IMR-90 (cell line): ENCODE data around the gene MRPS18A. TPM values are rescaled to one million over a fixed set of nuclear protein-coding genes. Genes with fewer than 3 reads are reported as not detected.

Experiments
- ATAC-seq: fragments of 200-7000 bp; cut with Tn5 transposase; 2 replicates; pipeline ENCODE4 v1.9.1; 2020; ENCODE audit warnings: low read depth, mild to moderate bottlenecking, moderate library complexity
- BruUV-seq: library from RNA; stranded (reverse); fragments of 400-500 nt; replicated peaks from 2 replicates; lab custom pipeline; 2021; lab: Mats Ljungman, UMichigan
- CTCF ChIA-PET: fragments of 300-600 bp; formaldehyde crosslinking; extraction: SDS; loops from one replicate; lab custom pipeline; 2021; ENCODE audit warnings: antibody characterized with exemption; lab: Yijun Ruan, JAX
- POLR2A ChIA-PET: fragments of 300-600 bp; sonication (Branson Sonifier 250); formaldehyde crosslinking; loops from one replicate; lab custom pipeline; 2022; ENCODE audit warnings: antibody characterized with exemption; ENCODE audit not compliant: unreplicated experiment; lab: Charles Lee
- DNase-seq: peaks from one replicate; pipeline ENCODE4 v3.0.0; 2013
- H2AFZ ChIP-seq: replicated peaks from 2 replicates; pipeline ENCODE3; 2013; ENCODE audit warnings: low read length, mild to moderate bottlenecking; ENCODE audit not compliant: poor library complexity
- H2AK5ac ChIP-seq: 2 replicates; pipeline ENCODE4 v1.6.1; 2013; ENCODE audit warnings: low read depth, low read length, inconsistent platforms
- H2AK9ac ChIP-seq: replicated peaks from 2 replicates; pipeline ENCODE3; 2013; ENCODE audit warnings: mild to moderate bottlenecking, low read depth, low read length, moderate library complexity; ENCODE audit not compliant: poor library complexity
- H2BK120ac ChIP-seq: 2 replicates; pipeline ENCODE4 v1.6.1; 2013; ENCODE audit warnings: low read depth, low read length, inconsistent platforms
- H2BK15ac ChIP-seq: 3 replicates; pipeline ENCODE4 v1.6.1; 2013; ENCODE audit warnings: low read depth, low read length, inconsistent platforms
- H2BK20ac ChIP-seq: 2 replicates; pipeline ENCODE4 v1.6.1; 2013; ENCODE audit warnings: low read depth, mild to moderate bottlenecking, inconsistent platforms, low read length, moderate library complexity
- H2BK5ac ChIP-seq: 2 replicates; pipeline ENCODE4 v1.6.1; 2013; ENCODE audit warnings: mild to moderate bottlenecking, low read depth, low read length, inconsistent platforms; ENCODE audit not compliant: poor library complexity, severe bottlenecking
- H3K14ac ChIP-seq: replicated peaks from 2 replicates; pipeline ENCODE4 v1.6.1; 2013; ENCODE audit warnings: low read depth, low read length, inconsistent platforms
- H3K18ac ChIP-seq: 2 replicates; pipeline ENCODE4 v1.6.1; 2013; ENCODE audit warnings: low read depth, low read length, control low read depth
- H3K23ac ChIP-seq: 2 replicates; pipeline ENCODE4 v1.6.1; 2013; ENCODE audit warnings: low read depth, low read length, inconsistent platforms
- H3K27ac ChIP-seq: 2 replicates; pipeline ENCODE4 v1.5.1; 2013; ENCODE audit warnings: mild to moderate bottlenecking, control low read depth, low read length; ENCODE audit not compliant: insufficient read depth
- H3K27me3 ChIP-seq: 2 replicates; pipeline ENCODE4 v1.6.1; 2013; ENCODE audit warnings: low read length; ENCODE audit not compliant: control insufficient read depth, insufficient read depth
- H3K36me3 ChIP-seq: 2 replicates; pipeline ENCODE4 v1.6.1; 2013; ENCODE audit warnings: low read length, mixed read lengths; ENCODE audit not compliant: control insufficient read depth, insufficient read depth
- H3K4ac ChIP-seq: 2 replicates; pipeline ENCODE4 v1.6.1; 2013; ENCODE audit warnings: low read depth, low read length, inconsistent platforms
- H3K4me1 ChIP-seq: 2 replicates; pipeline ENCODE4 v1.6.1; 2013; ENCODE audit warnings: low read length, mixed read lengths; ENCODE audit not compliant: control insufficient read depth, insufficient read depth
- H3K4me2 ChIP-seq: 2 replicates; pipeline ENCODE4 v1.6.1; 2013; ENCODE audit warnings: low read depth, mild to moderate bottlenecking, control low read depth, low read length, moderate library complexity
- H3K4me3 ChIP-seq: 2 replicates; pipeline ENCODE4 v1.5.1; 2013; ENCODE audit warnings: low read depth, mild to moderate bottlenecking, control low read depth, low read length, moderate library complexity; ENCODE audit not compliant: insufficient read depth
- H3K56ac ChIP-seq: 2 replicates; pipeline ENCODE4 v1.6.1; 2013; ENCODE audit warnings: low read length, inconsistent platforms; ENCODE audit not compliant: insufficient read depth; ENCODE audit errors: extremely low read depth
- H3K79me1 ChIP-seq, 2 experiments: 2 replicates each; pipeline ENCODE4 v1.6.1; 2013; ENCODE audit warnings: low read length in 2 of 2, inconsistent platforms in 1 of 2, low read depth in 1 of 2
- H3K9ac ChIP-seq: 2 replicates; pipeline ENCODE4 v1.6.1; 2013; ENCODE audit warnings: low read depth, low read length, control low read depth
- H3K9me1 ChIP-seq: 2 replicates; pipeline ENCODE4 v1.6.1; 2013; ENCODE audit warnings: low read length, inconsistent platforms; ENCODE audit not compliant: insufficient read depth
- H3K9me3 ChIP-seq: 2 replicates; pipeline ENCODE4 v1.6.1; 2013; ENCODE audit warnings: low read length; ENCODE audit not compliant: control insufficient read depth, insufficient read depth
- H4K20me1 ChIP-seq: 2 replicates; pipeline ENCODE4 v1.6.1; 2013; ENCODE audit warnings: low read length, inconsistent platforms; ENCODE audit not compliant: insufficient read depth
- H4K5ac ChIP-seq: 2 replicates; pipeline ENCODE4 v1.6.1; 2013; ENCODE audit warnings: mild to moderate bottlenecking, low read depth, low read length, control low read depth
- H4K8ac ChIP-seq, 2 experiments: 2 replicates each; pipeline ENCODE4 v1.6.1; 2013; ENCODE audit warnings: low read depth in 2 of 2, low read length in 2 of 2, control low read depth in 1 of 2, inconsistent platforms in 1 of 2
- H4K91ac ChIP-seq: 2 replicates; pipeline ENCODE4 v1.6.1; 2013; ENCODE audit warnings: low read depth, low read length, inconsistent platforms; ENCODE audit not compliant: insufficient read depth
- BHLHE40 ChIP-seq: fragments of 150-350 bp; IDR thresholded peaks from 2 replicates; pipeline ENCODE4 v1.6.1; 2016; ENCODE audit warnings: mild to moderate bottlenecking, low read depth, low read length
- CHD1 ChIP-seq: IDR thresholded peaks from 2 replicates; pipeline ENCODE4 v1.6.1; 2012; ENCODE audit warnings: low read depth, low read length, improper control_type of control experiment
- FOS ChIP-seq: fragments of 150-350 bp; IDR thresholded peaks from 2 replicates; pipeline ENCODE4 v1.6.1; 2016; ENCODE audit warnings: low read depth, low read length
- MAFK ChIP-seq: IDR thresholded peaks from 2 replicates; pipeline ENCODE4 v1.6.1; 2012; ENCODE audit warnings: low read depth, low read length, improper control_type of control experiment
- MAZ ChIP-seq: IDR thresholded peaks from 2 replicates; pipeline ENCODE4 v1.6.1; 2012; ENCODE audit warnings: low read depth, mild to moderate bottlenecking, low read length, improper control_type of control experiment, moderate library complexity, borderline replicate concordance
- MXI1 ChIP-seq: IDR thresholded peaks from 2 replicates; pipeline ENCODE4 v1.6.1; 2012; ENCODE audit warnings: low read depth, mild to moderate bottlenecking, low read length, moderate library complexity, borderline replicate concordance
- RAD21 ChIP-seq: IDR thresholded peaks from 2 replicates; pipeline ENCODE4 v1.6.1; 2012; ENCODE audit warnings: low read length, improper control_type of control experiment
- RFX5 ChIP-seq: IDR thresholded peaks from 2 replicates; pipeline ENCODE4 v1.8.0; 2012; ENCODE audit warnings: low read depth, mild to moderate bottlenecking, low read length, moderate library complexity
- SMC3 ChIP-seq: fragments of 150-350 bp; IDR thresholded peaks from 2 replicates; pipeline ENCODE4 v1.6.1; 2016; ENCODE audit warnings: low read depth, mild to moderate bottlenecking, antibody characterized with exemption, low read length, moderate library complexity
- USF2 ChIP-seq: fragments of 150-350 bp; IDR thresholded peaks from 2 replicates; pipeline ENCODE4 v1.6.1; 2017; ENCODE audit warnings: mild to moderate bottlenecking, antibody characterized with exemption, low read length, low read depth
- WGBS, 2 experiments: methylation state at CpG; one replicate each; pipeline versions ENCODE4 v1.1.5 to v1.1.7; 2013; ENCODE audit warnings: missing lambda C conversion rate in 2 of 2; ENCODE audit not compliant: insufficient read length in 1 of 2; ENCODE audit errors: extremely low coverage in 2 of 2; 5-methylcytosine and 5-hydroxymethylcytosine counted together
- dilution Hi-C: fragments of 300-500 bp; cut with HindIII; formaldehyde crosslinking; loops from one replicate; pipeline ENCODE4 v1.14.3; 2018; ENCODE audit warnings: low sequenced_read_pairs; ENCODE audit not compliant: unreplicated experiment
- in situ Hi-C: fragments of 300-500 bp; cut with MboI; formaldehyde crosslinking; loops from 3 replicates; pipeline ENCODE4 v1.14.3; 2019; ENCODE audit warnings: low sequenced_read_pairs, inconsistent platforms, mixed read lengths
- intact Hi-C: fragments of 100-400 bp; cut with micrococcal nuclease; formaldehyde crosslinking; loops from 2 replicates; pipeline ENCODE4 v1.10.0; 2022
- polyA plus RNA-seq, 3 experiments: library from polyadenylated mRNA; depleted of rRNA; stranded (reverse); fragments of >200 nt; gene quantifications; 2 replicates each; pipeline ENCODE4 v1.2.3, GENCODE V29; 2012; ENCODE audit warnings: low replicate concordance in 1 of 3
- total RNA-seq: library from RNA; depleted of rRNA; stranded (reverse); fragments of >200 nt; gene quantifications from 2 replicates; pipeline ENCODE4 v1.2.3, GENCODE V29; 2012

MRPS18A gene
- total and polyA plus RNA-seq, 2 of the 4 experiments (the other 2 are of a cell fraction): 47.0 to 56.6 TPM

GRCh38 chr6:43712579-43712978 is 25.0 kb upstream of the MRPS18A start:
- Histone ChIP-seq H2AFZ (no peak overlapping the region), H3K4me1 (peaks cover 12% of the 10 kb centered on the region), H3K79me1 (no peaks in the 10 kb centered on the region), H2BK15ac (no peak overlapping the region), H3K27me3 (peaks cover 21% of the 10 kb centered on the region), H3K4ac (no peak overlapping the region), H3K9ac (no peak overlapping the region), H2BK120ac (no peak overlapping the region), H3K9me1 (peaks cover 5% of the 10 kb centered on the region; the same call in 1 of the 2 replicates), H4K91ac (no peak overlapping the region), H2AK5ac (peak overlapping the region; percentile 24; the same call in 1 of the 2 replicates), H3K23ac (no peak overlapping the region), H4K8ac (no peak overlapping the region), H3K27ac (no peak overlapping the region), H3K4me3 (no peak overlapping the region), H3K14ac (no peak overlapping the region), H4K20me1 (no peaks in the 10 kb centered on the region), H4K5ac (no peak overlapping the region), H3K36me3 (no peaks in the 10 kb centered on the region), H2AK9ac (peak overlapping the region; percentile 31), H3K56ac (no peak overlapping the region), H3K18ac (no peak overlapping the region), H2BK20ac (0 out of 2 replicates have a peak overlapping the region, but pooled peaks have one; percentile 17), H3K4me2 (no peak overlapping the region), H3K9me3 (no peaks in the 10 kb centered on the region), H2BK5ac (no peak overlapping the region)
- intact Hi-C loops (no loop called here), dilution Hi-C loops (no loop called here), in situ Hi-C loops (no loop called here)
- ChIA-PET POLR2A (no interaction called here), CTCF (no interaction called here)
- no peak for DNase-seq
- no peak for TF ChIP-seq BHLHE40
- TF ChIP-seq MAZ: no peak
- no peak for TF ChIP-seq RFX5
- no peak for TF ChIP-seq MAFK
- no peak for TF ChIP-seq USF2
- TF ChIP-seq RAD21: no peak
- TF ChIP-seq SMC3: no peak
- TF ChIP-seq CHD1: no peak
- no peak for TF ChIP-seq MXI1
- TF ChIP-seq FOS: no peak
- BruUV-seq: no TSS peak
- no peak for ATAC-seq
- 91% methylated on average over 5 of the region's 6 CpGs; no CpG with 5 or more reads in 1 of the 2 experiments for WGBS, 2 experiments
